NB4 (cell line): ENCODE measurements around the gene COL8A1.

Source experiments
- CTCF ChIP-seq: IDR thresholded peaks from one replicate; pipeline ENCODE4 v1.5.1; 2012; ENCODE audit warnings: low read depth, low read length
- POLR2A ChIP-seq: IDR thresholded peaks from 2 replicates; pipeline ENCODE4 v1.6.1; 2011; ENCODE audit warnings: mild to moderate bottlenecking; ENCODE audit not compliant: insufficient read length; ENCODE audit errors: extremely low read depth
- TF ChIP-seq, protein P1 (sequence below): IDR thresholded peaks from 2 replicates; pipeline ENCODE4 v1.6.1; 2011; ENCODE audit warnings: low read depth, low read length

DNA sequence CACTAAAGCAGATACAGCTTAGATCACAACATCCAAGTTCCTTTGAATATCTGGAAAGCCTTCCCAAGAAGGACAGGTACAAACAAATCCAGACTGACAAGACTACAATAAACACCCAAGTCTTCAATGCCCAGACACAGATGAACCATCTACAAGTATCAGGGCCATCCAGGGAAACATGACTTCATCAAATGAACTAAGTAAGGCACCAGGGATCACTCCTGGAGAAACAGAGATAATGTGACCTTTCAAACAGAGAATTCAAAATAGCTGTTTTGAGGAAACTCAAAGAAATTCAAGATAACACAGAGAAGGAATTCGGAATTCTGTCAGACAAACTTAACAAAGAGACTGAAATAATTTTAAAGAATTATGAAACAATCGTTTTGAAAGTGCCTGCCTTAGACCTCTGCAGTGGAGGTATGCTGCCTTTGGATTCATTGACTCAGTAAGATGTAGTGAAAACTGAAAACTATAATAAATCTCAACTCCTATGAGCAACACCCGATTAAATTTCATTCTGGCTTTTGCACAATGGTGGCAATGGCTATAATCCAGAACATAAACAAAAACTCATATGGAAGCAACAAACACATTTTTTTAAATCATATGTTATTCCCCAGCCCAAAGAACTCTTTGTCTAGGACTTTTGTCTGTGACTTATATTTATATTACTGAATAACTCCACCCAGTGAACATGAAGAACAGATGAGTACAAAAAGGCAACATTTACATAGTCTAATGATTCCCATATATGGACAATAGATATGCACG, 12.6 kb upstream of the COL8A1 start:
- TF ChIP-seq CTCF: no peak
- TF ChIP-seq POLR2A: no peak
- TF ChIP-seq, protein P1, sequence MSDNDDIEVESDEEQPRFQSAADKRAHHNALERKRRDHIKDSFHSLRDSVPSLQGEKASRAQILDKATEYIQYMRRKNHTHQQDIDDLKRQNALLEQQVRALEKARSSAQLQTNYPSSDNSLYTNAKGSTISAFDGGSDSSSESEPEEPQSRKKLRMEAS: no peak
